Pancreas (tissue), 10 donors: ENCODE results near the gene RHBDF1. TPM values are rescaled to one million over a fixed set of nuclear protein-coding genes. Genes with fewer than 3 reads are reported as not detected.

ENCODE experiments used
- ATAC-seq, 4 donors: fragments of 200-7000 bp; cut with Tn5 transposase; one replicate each; pipeline versions ENCODE4 v1.8.0 to v1.9.1; 2020; ENCODE audit warnings: mild to moderate bottlenecking in 4 of 4, moderate library complexity in 4 of 4
- DNase-seq, 6 donors: peaks; one replicate each; pipeline ENCODE4 v3.0.0-alpha.2; 2020
- FAIRE-seq: peaks from 2 replicates; lab custom pipeline; 2012; peaks lifted over from hg19 to GRCh38; lab: Jason Lieb, UNC
- H3K27ac ChIP-seq, 4 donors: fragments of 200-600 bp; sonication (generic); 1 replicate in 3 of 4; 2 replicates in 1 of 4; pipeline versions ENCODE4 v1.5.0 to v1.8.0; 2020
- H3K27me3 ChIP-seq, 4 donors: fragments of 200-600 bp; one replicate each; pipeline ENCODE4 v1.8.0; 2021
- H3K36me3 ChIP-seq, 3 donors: fragments of 200-600 bp; sonication (generic) in 1 of 3; one replicate each; pipeline versions ENCODE4 v1.5.0 to v1.8.0; 2020 to 2021
- H3K4me1 ChIP-seq, 3 donors: fragments of 200-600 bp; one replicate each; pipeline ENCODE4 v1.8.0; 2021
- H3K4me3 ChIP-seq, 4 donors: fragments of 200-600 bp; sonication (generic) in 2 of 4; one replicate each; pipeline versions ENCODE4 v1.5.0 to v1.8.0; 2020 to 2021
- H3K9me3 ChIP-seq, 4 donors: fragments of 200-600 bp; one replicate each; pipeline ENCODE4 v1.8.0; 2021
- WGBS, 2 donors: extraction: QIAGEN DNeasy Blood & Tissue Kit; methylation state at CpG; one replicate each; pipeline ENCODE4 v1.1.7; 2013; 5-methylcytosine and 5-hydroxymethylcytosine counted together
- intact Hi-C, 3 donors: fragments of 100-400 bp; cut with DNase I; formaldehyde crosslinking; loops; one replicate each; pipeline versions ENCODE4 v1.11.1 to v1.14.2; 2022
- polyA plus RNA-seq, 2 donors: library from polyadenylated mRNA; stranded (reverse); fragments of 200-250 nt; gene quantifications; one replicate each; pipeline ENCODE4 v1.2.3, GENCODE V29; 2013
- total RNA-seq, 6 donors: library from RNA; stranded (reverse); fragmentation: NEBNext Ultra II Directional in 4 of 6; extraction: Animal tissue kit (Norgen Biotek cat#: 25700) in 4 of 6; gene quantifications; one replicate each; pipeline versions ENCODE4 v1.2.1 to v1.2.4, GENCODE V29; 2021 to 2023
- TF ChIP-seq, protein P1 (sequence below), 4 donors: fragments of 200-600 bp; sonication (generic) in 3 of 4; IDR thresholded peaks; one replicate each; pipeline versions ENCODE4 v1.5.0 to v1.8.0; 2021; ENCODE audit warnings: antibody characterized with exemption in 4 of 4
- donor health status: healthy with polysubstance abuse.
- donor health status: DM: no; HTN: no; CAD: no; lungs with moderate emphysema.
- donor health status: DM: no; HTN: no; CAD: no.
- donor health status: control.
- donor health status: control.
- donor health status: Bipolar disorder and iron deficiency.
- donor health status: DM: yes; HTN: yes; CAD: no.
- donor health status: DM: no; HTN: no; CAD: no.
- donor health status: DM: no; HTN: no; CAD: no.
- donor health status: DM: yes; HTN: yes; CAD: no.

The RHBDF1 gene
- total and polyA plus RNA-seq, 8 donors: 7.3 to 56.3 (median 12.4) TPM

DNA sequence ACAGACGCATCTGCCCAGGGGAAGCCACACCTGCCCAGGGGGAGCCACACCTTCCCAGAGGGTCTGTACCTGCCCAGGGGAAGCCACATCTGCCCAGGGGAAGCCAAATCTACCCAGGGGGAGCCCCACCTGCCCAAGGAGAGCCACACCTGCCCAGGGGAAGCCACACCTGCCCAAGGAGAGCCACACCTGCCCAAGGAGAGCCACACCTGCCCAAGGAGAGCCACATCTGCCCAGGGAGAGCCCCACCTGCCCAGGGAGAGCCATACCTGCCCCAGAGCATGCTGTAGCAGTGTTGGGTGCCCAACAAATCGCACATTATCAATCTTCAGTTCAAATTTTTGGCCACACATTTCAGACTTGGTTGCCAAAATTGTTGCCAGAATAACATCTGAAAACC is 46.4 kb upstream of the RHBDF1 start:
- FAIRE-seq: no peak
- intact Hi-C loops: no loop called here
- 74 to 90% methylated on average over 2 of the region's 2 CpGs for WGBS, 2 donors
- H3K9me3 ChIP-seq: no peaks in the 10 kb centered on the region
- peak in 1 of 6 donors; percentile 48 for DNase-seq
- TF ChIP-seq, protein P1, sequence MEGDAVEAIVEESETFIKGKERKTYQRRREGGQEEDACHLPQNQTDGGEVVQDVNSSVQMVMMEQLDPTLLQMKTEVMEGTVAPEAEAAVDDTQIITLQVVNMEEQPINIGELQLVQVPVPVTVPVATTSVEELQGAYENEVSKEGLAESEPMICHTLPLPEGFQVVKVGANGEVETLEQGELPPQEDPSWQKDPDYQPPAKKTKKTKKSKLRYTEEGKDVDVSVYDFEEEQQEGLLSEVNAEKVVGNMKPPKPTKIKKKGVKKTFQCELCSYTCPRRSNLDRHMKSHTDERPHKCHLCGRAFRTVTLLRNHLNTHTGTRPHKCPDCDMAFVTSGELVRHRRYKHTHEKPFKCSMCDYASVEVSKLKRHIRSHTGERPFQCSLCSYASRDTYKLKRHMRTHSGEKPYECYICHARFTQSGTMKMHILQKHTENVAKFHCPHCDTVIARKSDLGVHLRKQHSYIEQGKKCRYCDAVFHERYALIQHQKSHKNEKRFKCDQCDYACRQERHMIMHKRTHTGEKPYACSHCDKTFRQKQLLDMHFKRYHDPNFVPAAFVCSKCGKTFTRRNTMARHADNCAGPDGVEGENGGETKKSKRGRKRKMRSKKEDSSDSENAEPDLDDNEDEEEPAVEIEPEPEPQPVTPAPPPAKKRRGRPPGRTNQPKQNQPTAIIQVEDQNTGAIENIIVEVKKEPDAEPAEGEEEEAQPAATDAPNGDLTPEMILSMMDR (IDR thresholded peaks at IDR 0.05): no peak
- H3K4me1 ChIP-seq: no peaks in the 10 kb centered on the region
- H3K27me3 ChIP-seq: no peaks in the 10 kb centered on the region
- H3K4me3 ChIP-seq: no peak overlapping the region
- H3K27ac ChIP-seq: no peak overlapping the region
- H3K36me3 ChIP-seq: no peaks in the 10 kb centered on the region
- ATAC-seq: no peak

DNA sequence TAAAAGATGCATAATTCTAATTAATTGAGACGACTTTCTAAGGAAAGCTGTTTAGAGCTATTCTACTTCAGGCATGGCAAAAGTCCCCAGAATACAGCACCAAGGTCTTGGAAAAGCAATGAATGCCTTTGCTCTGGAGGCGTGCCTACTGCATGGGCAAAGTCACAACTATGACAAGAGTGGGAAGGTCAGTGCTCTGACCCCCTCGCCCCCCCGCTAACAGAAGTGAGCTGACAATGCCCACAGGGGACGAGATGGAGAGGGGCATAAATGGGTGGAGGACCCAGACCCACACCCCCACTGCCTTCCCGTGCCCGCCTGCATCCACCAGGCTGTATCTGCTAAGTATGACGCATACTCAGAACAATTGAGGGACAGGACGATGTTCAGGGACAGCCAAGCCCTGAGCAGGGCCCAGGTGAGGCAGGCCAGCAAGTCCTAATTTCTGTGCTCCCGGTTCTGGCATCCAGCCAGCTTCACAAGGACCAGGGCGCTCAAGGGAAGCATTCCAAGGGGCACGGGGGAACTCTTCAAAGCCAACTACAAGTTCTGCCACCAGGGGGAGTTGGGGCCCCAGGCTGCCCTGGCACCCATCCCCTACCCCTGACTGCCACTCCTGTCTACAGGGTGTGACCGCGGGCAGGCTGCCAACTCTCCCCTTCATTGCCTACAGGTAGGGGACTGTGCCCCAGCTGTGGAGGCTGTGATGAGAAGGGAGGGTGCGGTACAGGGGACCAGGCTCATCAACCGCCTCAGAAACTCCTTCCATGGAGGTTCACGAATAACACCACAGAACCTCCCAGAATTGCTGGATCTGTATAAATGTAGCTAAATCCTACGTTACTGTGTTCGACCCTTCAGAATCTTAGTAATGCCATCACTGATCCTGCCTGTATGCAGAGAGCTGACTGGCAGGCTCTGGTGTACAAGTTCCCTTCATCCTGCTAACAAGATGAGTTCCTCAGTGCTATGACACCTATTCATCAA is 45.2 kb upstream of the RHBDF1 start:
- intact Hi-C loops: no loop called here
- FAIRE-seq (no peak), DNase-seq (peak; percentile 56 to 91 (median 78)), ATAC-seq (peak; percentile 72 to 93 (median 84))
- H3K4me3 ChIP-seq: no peak overlapping the region
- H3K27me3 ChIP-seq: no peaks in the 10 kb centered on the region
- peaks cover 0 to 5% (median 0%) of the 10 kb centered on the region in 3 donors for H3K36me3 ChIP-seq
- WGBS, 2 donors: 55 to 58% methylated on average over 19 of the region's 19 CpGs
- H3K9me3 ChIP-seq: no peaks in the 10 kb centered on the region
- H3K4me1 ChIP-seq: no peaks in the 10 kb centered on the region
- TF ChIP-seq, protein P1 (IDR thresholded peaks at IDR 0.05): peak; percentile 32 to 52 (median 50)
- H3K27ac ChIP-seq: no peak overlapping the region

DNA sequence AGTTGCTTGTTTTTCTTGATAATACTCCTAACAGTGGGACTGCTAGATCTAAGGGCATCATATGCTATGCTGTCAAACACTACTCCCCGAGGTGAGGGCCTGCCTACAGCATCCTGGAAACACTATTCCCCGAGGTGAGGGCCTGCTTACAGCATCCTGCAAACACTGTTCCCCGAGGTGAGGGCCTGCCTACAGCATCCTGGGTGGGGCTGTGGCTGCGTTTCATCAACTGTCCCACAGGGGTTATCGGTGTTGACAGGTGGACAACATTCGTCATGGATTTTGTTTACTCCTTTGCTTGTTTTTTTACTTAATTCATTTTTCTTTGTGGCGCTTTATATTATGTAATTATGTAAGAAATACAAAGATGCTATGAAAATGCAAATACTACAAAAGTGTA is 43.6 kb upstream of the RHBDF1 start:
- no peak overlapping the region for H3K27ac ChIP-seq
- ATAC-seq (no peak), FAIRE-seq (no peak), DNase-seq (no peak)
- no peaks in the 10 kb centered on the region for H3K9me3 ChIP-seq
- H3K4me3 ChIP-seq: no peak overlapping the region
- no peaks in the 10 kb centered on the region for H3K27me3 ChIP-seq
- TF ChIP-seq, protein P1 (IDR thresholded peaks at IDR 0.05): no peak
- intact Hi-C loops: no loop called here
- WGBS, 2 donors: 70 to 81% methylated on average over 7 of the region's 7 CpGs
- H3K4me1 ChIP-seq: no peaks in the 10 kb centered on the region
- H3K36me3 ChIP-seq: peaks cover 0 to 18% (median 0%) of the 10 kb centered on the region in 3 donors

DNA sequence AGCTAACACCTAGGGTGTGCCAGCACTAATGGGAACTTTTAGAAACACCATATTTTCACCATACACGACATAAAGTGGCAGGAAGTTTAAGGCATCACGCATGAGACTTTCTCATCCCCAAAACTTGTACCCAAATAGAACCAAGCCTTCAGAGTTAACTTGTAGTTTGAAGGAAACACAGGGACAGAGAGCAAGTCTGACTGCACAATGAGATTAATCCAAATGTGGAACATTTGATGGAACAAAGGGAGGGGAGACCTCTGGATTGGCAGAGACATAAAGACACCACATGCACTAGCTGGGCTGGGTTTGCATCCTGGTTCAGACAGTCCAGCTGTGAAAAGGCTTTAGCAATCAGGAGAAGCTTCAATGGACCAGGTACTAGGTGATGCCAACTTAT is 41.9 kb upstream of the RHBDF1 start:
- Histone ChIP-seq H3K9me3 (no peaks in the 10 kb centered on the region), H3K27me3 (no peaks in the 10 kb centered on the region), H3K27ac (no peak overlapping the region), H3K4me3 (no peak overlapping the region), H3K36me3 (peaks cover 0 to 29% (median 5%) of the 10 kb centered on the region in 3 donors), H3K4me1 (no peaks in the 10 kb centered on the region)
- 80 to 85% methylated on average over 2 of the region's 2 CpGs for WGBS, 2 donors
- intact Hi-C loops: no loop called here
- DNase-seq: no peak
- TF ChIP-seq, protein P1 (IDR thresholded peaks at IDR 0.05): no peak
- ATAC-seq: no peak
- FAIRE-seq: no peak
